Small intestine (tissue), 16 donors: Measurements from ENCODE around the gene HP1BP3. TPM values are rescaled to one million over a fixed set of nuclear protein-coding genes. Genes with fewer than 3 reads are reported as not detected.

Source experiments
- DNase-seq, 2 donors: peaks; one replicate each; pipeline versions ENCODE4 v3.0.0 to v3.0.0-alpha.2; 2013
- FAIRE-seq: peaks from 2 replicates; lab custom pipeline; 2012; peaks lifted over from hg19 to GRCh38; lab: Jason Lieb, UNC
- H3K27ac ChIP-seq, 3 donors: one replicate each; pipeline ENCODE4 v1.5.1; 2013; ENCODE audit warnings: low read length in 2 of 3, mild to moderate bottlenecking in 2 of 3, control low read depth in 1 of 3, inconsistent platforms in 1 of 3, low read depth in 1 of 3, moderate library complexity in 1 of 3
- H3K27me3 ChIP-seq, 3 donors: one replicate each; pipeline ENCODE4 v1.6.1; 2013; ENCODE audit warnings: low read length in 3 of 3, inconsistent platforms in 1 of 3; ENCODE audit not compliant: control insufficient read depth in 3 of 3, insufficient read depth in 3 of 3
- H3K36me3 ChIP-seq, 3 donors: one replicate each; pipeline ENCODE4 v1.6.1; 2013; ENCODE audit warnings: low read length in 3 of 3, inconsistent platforms in 1 of 3, low read depth in 1 of 3, mild to moderate bottlenecking in 1 of 3, moderate library complexity in 1 of 3; ENCODE audit not compliant: control insufficient read depth in 3 of 3, insufficient read depth in 2 of 3
- H3K4me1 ChIP-seq, 3 donors: one replicate each; pipeline ENCODE4 v1.6.1; 2013; ENCODE audit warnings: low read length in 2 of 3, inconsistent platforms in 1 of 3, low read depth in 1 of 3, mild to moderate bottlenecking in 1 of 3, moderate library complexity in 1 of 3; ENCODE audit not compliant: control insufficient read depth in 3 of 3, insufficient read depth in 2 of 3
- H3K4me3 ChIP-seq, 3 donors: one replicate each; pipeline ENCODE4 v1.5.1; 2013; ENCODE audit warnings: low read length in 3 of 3, control low read depth in 1 of 3, inconsistent platforms in 1 of 3, low read depth in 1 of 3, mild to moderate bottlenecking in 1 of 3, moderate library complexity in 1 of 3
- H3K9me3 ChIP-seq, 2 donors: one replicate each; pipeline ENCODE4 v1.6.1; 2013; ENCODE audit warnings: low read depth in 1 of 2, low read length in 1 of 2; ENCODE audit not compliant: control insufficient read depth in 2 of 2, insufficient read depth in 1 of 2
- WGBS, 3 donors: extraction: QIAGEN DNeasy Blood & Tissue Kit; methylation state at CpG; one replicate each; pipeline ENCODE4 v1.1.7; 2013; 5-methylcytosine and 5-hydroxymethylcytosine counted together
- long read RNA-seq, 10 donors: transcript quantifications; one replicate each; lab custom pipeline, GENCODE V29; 2026
- polyA plus RNA-seq, 4 donors: library from polyadenylated mRNA; stranded (reverse) in 3 of 4; unstranded in 1 of 4; fragments of 200-250 nt in 3 of 4; fragments of 120-200 nt in 1 of 4; gene quantifications; one replicate each; pipeline versions ENCODE4 v1.2.1 to v1.2.3, GENCODE V29; 2013
- donor health status: healthy with polysubstance abuse.
- donor health status: control.
- donor health status: control.
- donor health status: Bipolar disorder and iron deficiency.
- donor health status: healthy.

The HP1BP3 gene
- polyA plus RNA-seq, result 100 to 1,000 TPM in 2 of 4 donors, 10 to 100 TPM in 2; 56.4 to 241 (median 89.0) TPM
- long read RNA-seq, donor 1, result 0 reads
- long read RNA-seq, donor 2, full-length matches to known transcripts, result 3 of 3 reads
- long read RNA-seq, donor 2, partial matches to known transcripts, result 0 of 3 reads
- long read RNA-seq, donor 2, other reads (novel, unspliced or antisense), result 0 of 3 reads
- long read RNA-seq, donor 3, full-length matches to known transcripts, result 8 of 22 reads
- long read RNA-seq, donor 3, partial matches to known transcripts, result 6 of 22 reads
- long read RNA-seq, donor 3, other reads (novel, unspliced or antisense), result 8 of 22 reads
- long read RNA-seq, donor 4, result 0 reads
- long read RNA-seq, donor 5, full-length matches to known transcripts, result 4 of 4 reads
- long read RNA-seq, donor 5, partial matches to known transcripts, result 0 of 4 reads
- long read RNA-seq, donor 5, other reads (novel, unspliced or antisense), result 0 of 4 reads
- long read RNA-seq, donor 6, partial matches to known transcripts, result 5 of 6 reads
- long read RNA-seq, donor 6, other reads (novel, unspliced or antisense), result 0 of 6 reads
- long read RNA-seq, donor 7, result 0 reads
- long read RNA-seq, donor 8, full-length matches to known transcripts, result 1 of 1 reads
- long read RNA-seq, donor 8, partial matches to known transcripts, result 0 of 1 reads
- long read RNA-seq, donor 8, other reads (novel, unspliced or antisense), result 0 of 1 reads
- long read RNA-seq, donor 9, result 0 reads
- long read RNA-seq, donor 10, full-length matches to known transcripts, result 10 of 40 reads
- long read RNA-seq, donor 10, partial matches to known transcripts, result 18 of 40 reads
- long read RNA-seq, donor 10, other reads (novel, unspliced or antisense), result 12 of 40 reads

DNA sequence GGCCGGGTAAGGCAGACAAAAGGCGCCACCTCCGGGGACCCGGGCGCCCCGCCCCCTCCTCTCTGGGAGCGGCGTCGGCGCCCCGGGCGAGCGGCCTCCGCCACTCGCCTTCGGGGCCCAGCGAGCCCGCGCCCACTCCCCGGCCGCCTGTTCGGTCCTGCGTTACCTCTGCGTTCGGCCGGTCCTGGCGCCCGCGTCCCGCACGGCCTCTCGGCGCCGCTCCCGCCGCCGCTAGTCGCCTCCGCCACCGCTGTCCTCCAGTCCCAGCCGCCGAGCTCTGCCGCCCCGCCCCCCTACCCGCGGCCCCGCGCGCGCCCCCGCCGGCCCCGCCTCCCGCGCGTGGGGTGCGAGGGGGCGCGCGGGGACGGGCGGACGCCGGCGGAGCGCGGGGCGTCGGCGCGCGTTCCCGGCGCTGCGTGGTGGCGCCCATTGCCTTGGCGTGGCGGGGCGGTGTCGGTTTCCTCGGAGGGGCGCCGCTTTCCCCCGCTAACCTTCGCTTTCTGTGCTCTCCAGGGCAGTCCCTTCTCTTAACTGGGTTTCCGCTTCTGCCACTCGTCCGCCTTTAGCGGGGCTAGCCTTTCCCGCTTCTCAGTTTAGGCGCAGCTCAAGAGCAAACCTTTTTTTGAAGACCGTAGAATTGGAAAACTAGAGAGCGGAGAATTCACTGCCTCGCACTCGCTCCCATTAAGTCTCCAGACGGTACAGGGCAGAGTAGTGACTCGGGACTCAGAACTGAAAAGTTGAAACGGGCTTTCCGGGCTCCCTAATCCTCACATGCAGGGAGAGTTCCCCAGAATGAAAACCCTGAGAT, at the start of gene HP1BP3:
Gene HP1BP3, minus strand, starts transcription at position 279 of the 811 bp plus-strand sequence. CDS start 6,867 bp downstream, outside the sequence.
- Histone ChIP-seq H3K27me3 (no peaks in the 10 kb centered on the region), H3K27ac (peak within 1 kb of the TSS; percentile 97 to 99 (median 99)), H3K4me1 (peaks cover 0 to 11% (median 9%) of the 10 kb centered on the region in 3 donors), H3K36me3 (peaks cover 0 to 6% (median 0%) of the 10 kb centered on the region in 3 donors), H3K4me3 (peak within 1 kb of the TSS; percentile 91 to 98 (median 94)), H3K9me3 (no peaks in the 10 kb centered on the region)
- DNase-seq (peak; percentile 63 to 90), FAIRE-seq (no peak)
- 0 to 1% (median 1%) methylated on average over 24 to 99 of the region's 99 CpGs for WGBS, 3 donors

DNA sequence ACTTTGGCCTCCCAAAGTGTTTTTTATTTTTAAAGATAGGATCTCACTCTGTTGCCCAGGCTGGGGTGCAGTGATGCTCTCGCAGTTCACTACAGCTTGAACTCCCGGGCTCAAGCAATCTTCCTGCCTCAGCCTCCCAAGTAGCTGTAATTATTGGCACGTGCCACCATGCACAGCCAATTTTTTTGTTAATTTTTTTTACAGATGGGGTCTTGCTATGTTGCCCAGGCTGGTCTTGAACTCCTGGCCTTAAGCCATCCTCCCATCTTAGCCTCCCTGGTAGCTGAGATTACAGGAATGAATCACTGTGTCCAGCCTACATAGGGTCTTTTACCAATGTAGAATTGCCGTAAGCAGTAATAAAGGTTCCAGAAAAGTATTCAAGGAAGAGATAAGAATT, 49.1 kb upstream of the HP1BP3 start:
- Histone ChIP-seq H3K27ac (no peak overlapping the region), H3K9me3 (peaks cover 0 to 2% of the 10 kb centered on the region in 2 donors), H3K4me1 (no peaks in the 10 kb centered on the region), H3K27me3 (no peaks in the 10 kb centered on the region), H3K36me3 (peaks cover 0 to 18% (median 7%) of the 10 kb centered on the region in 3 donors), H3K4me3 (no peak overlapping the region)
- FAIRE-seq (no peak), DNase-seq (no peak)
- WGBS, 3 donors, result 97 to 99% (median 98%) methylated on average over 4 of the region's 4 CpGs

GRCh38 chr1:20834780-20835179, 47.7 kb upstream of the HP1BP3 start:
- FAIRE-seq, result no peak

DNA sequence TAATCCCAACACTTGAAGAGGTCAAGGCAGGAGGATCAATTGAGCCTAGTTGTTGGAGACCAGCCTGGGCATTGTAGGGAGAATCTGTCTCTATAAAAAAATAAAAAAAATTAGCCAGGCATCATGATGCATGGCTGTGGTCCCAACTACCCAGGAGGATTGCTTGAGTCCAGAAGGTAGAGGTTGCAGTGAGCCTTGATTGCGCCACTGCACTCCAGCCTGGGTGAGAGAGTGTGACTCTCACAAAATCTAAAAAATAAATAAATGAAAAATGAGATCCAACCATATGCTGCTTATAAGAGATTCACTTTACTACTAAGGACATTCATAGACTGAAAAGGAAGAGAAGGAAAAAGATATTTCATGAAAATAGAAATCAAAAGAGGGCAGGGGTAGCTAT, 47.1 kb upstream of the HP1BP3 start:
- FAIRE-seq, result no peak
- DNase-seq, result no peak
- no peak overlapping the region for H3K4me3 ChIP-seq
- no peak overlapping the region for H3K27ac ChIP-seq
- peaks cover 0 to 11% (median 1%) of the 10 kb centered on the region in 3 donors for H3K36me3 ChIP-seq
- WGBS, 3 donors, result 97 to 100% (median 98%) methylated on average over 1 of the region's 1 CpG
- no peaks in the 10 kb centered on the region for H3K4me1 ChIP-seq
- H3K27me3 ChIP-seq, result no peaks in the 10 kb centered on the region
- peaks cover 0 to 2% of the 10 kb centered on the region in 2 donors for H3K9me3 ChIP-seq

More at GRCh38 chr1:20834780-20835179, 47.7 kb upstream of the HP1BP3 start:
- Histone ChIP-seq H3K4me1 (no peaks in the 10 kb centered on the region), H3K4me3 (no peak overlapping the region), H3K9me3 (peaks cover 0 to 2% of the 10 kb centered on the region in 2 donors), H3K27me3 (no peaks in the 10 kb centered on the region), H3K36me3 (peaks cover 0 to 16% (median 3%) of the 10 kb centered on the region in 3 donors), H3K27ac (no peak overlapping the region)
- DNase-seq, result no peak

- H3K27ac ChIP-seq, result no peak overlapping the region
- H3K4me3 ChIP-seq, result no peak overlapping the region
- H3K9me3 ChIP-seq, result peaks cover 0 to 2% of the 10 kb centered on the region in 2 donors
- FAIRE-seq, result no peak
- 97 to 99% (median 97%) methylated on average over 2 of the region's 2 CpGs for WGBS, 3 donors
- H3K27me3 ChIP-seq, result no peaks in the 10 kb centered on the region
- H3K4me1 ChIP-seq, result no peaks in the 10 kb centered on the region
- DNase-seq, result no peak
- peaks cover 0 to 8% (median 4%) of the 10 kb centered on the region in 3 donors for H3K36me3 ChIP-seq
These were observed 43.3 kb upstream of the HP1BP3 start for GRCh38 chr1:20830378-20830777.

DNA sequence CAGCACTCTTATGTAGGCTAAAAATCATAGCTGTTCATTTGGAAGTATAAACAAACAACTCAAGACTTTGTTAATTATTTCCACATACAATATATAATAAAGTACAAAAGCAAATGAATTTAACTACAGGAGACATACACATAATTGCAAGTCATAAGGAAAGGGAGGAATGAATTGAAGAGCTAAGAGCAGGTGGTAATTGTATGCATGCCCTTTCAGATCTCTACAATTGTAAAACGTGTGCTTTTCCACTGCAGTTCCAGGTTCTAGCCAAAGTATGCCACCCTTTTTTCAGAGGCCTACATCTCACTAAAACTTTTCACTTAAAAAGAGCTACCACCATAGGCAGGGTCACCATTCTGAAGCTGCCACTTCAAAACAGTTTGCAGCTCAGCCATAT, 42.8 kb upstream of the HP1BP3 start:
- H3K4me1 ChIP-seq, result no peaks in the 10 kb centered on the region
- no peak for FAIRE-seq
- no peak overlapping the region for H3K4me3 ChIP-seq
- H3K36me3 ChIP-seq, result peaks cover 0 to 10% (median 4%) of the 10 kb centered on the region in 3 donors
- DNase-seq, result no peak
- WGBS, 3 donors, result 63 to 84% (median 78%) methylated on average over 1 of the region's 1 CpG
- peaks cover 0 to 2% of the 10 kb centered on the region in 2 donors for H3K9me3 ChIP-seq
- no peak overlapping the region for H3K27ac ChIP-seq
- H3K27me3 ChIP-seq, result no peaks in the 10 kb centered on the region

GRCh38 chr1:20829531-20829930, 42.4 kb upstream of the HP1BP3 start:
- WGBS, 3 donors, result 93 to 100% (median 100%) methylated on average over 1 of the region's 1 CpG

More at GRCh38 chr1:20829531-20829930, 42.4 kb upstream of the HP1BP3 start:
- peaks cover 0 to 12% (median 5%) of the 10 kb centered on the region in 3 donors for H3K36me3 ChIP-seq
- no peaks in the 10 kb centered on the region for H3K4me1 ChIP-seq
- no peak overlapping the region for H3K4me3 ChIP-seq
- FAIRE-seq, result no peak
- H3K27me3 ChIP-seq, result no peaks in the 10 kb centered on the region
- no peak for DNase-seq
- no peak overlapping the region for H3K27ac ChIP-seq
- peaks cover 0 to 2% of the 10 kb centered on the region in 2 donors for H3K9me3 ChIP-seq
